ENCODE results near the gene RNF44. TPM values are rescaled to one million over a fixed set of nuclear protein-coding genes. Genes with fewer than 3 reads are reported as not detected.

Gene RNF44
- total RNA-seq, 1 experiment from 2014 or later, result 172 TPM

DNA sequence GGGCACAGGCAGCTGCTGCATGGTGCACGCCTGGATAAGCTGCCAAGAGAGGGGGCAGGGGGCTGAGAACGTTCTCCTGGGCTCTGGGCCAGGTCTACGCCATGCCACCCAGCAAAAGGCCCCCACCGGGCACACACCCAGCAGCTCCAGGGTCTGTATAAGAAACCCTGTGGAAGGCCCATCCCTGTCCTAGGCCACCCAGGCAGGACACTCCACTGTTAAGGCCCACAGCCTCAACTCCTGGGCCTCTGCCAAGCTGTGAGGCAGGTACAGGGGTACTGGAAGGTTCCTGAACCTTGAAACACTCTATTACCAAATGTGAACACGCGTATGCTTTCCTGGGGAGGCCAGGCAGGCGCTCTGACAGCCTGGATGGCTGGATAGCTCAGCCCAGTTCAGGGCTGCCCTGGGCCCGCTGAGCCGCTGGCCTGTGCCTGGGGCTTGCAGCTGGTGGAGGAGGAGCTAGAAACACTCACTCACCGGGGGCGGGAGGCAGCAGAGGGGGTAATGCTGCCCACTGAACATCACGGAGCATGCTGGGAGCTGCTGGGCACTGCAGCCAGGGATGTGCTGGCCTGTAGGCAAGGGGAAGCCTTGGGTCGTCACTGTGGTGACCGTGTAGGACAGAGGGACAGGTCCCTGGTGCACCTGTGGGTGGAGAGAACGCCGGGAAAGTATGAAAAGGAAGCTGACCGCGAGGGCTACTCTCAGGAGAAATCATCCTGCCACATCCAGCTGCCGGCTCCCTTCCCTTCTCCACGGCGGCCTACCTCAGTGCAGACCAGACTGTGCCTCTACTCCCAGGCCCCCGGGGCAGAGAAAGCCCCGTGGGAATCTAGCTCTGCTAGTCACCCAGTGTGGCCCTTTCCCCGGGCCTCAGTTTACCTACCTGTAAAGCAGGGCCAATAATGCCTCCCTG is 6.0 kb downstream of the RNF44 start:
- H4K91ac ChIP-seq (ENCODE audit: insufficient read length, low read depth, low read length), result no peak overlapping the region
- no peak overlapping the region for H2AK5ac ChIP-seq (ENCODE audit: insufficient read length, low read length)
- no peak overlapping the region for H2BK20ac ChIP-seq (ENCODE audit: low read depth, low read length, poor library complexity, severe bottlenecking)
- no peak overlapping the region for H3K27ac ChIP-seq (ENCODE audit: insufficient read length, low read depth, low read length)
- H2AFZ ChIP-seq (ENCODE audit: low read length), result no peak overlapping the region
- no peaks in the 10 kb centered on the region for H4K20me1 ChIP-seq (ENCODE audit: control insufficient read depth, insufficient read depth, insufficient read length)
- H3K27me3 ChIP-seq (ENCODE audit: insufficient read depth, low read length), result no peaks in the 10 kb centered on the region
- peaks cover 25 to 27% of the 10 kb centered on the region in 2 experiments for H3K4me1 Mint-ChIP-seq
- H3K27ac Mint-ChIP-seq, result 0 out of 7 replicates have a peak overlapping the region, but pooled peaks of 1 of the 3 experiments have one; percentile 47
- H3T11ph ChIP-seq (ENCODE audit: low read length), result no peak overlapping the region
- TF ChIP-seq, protein P1, sequence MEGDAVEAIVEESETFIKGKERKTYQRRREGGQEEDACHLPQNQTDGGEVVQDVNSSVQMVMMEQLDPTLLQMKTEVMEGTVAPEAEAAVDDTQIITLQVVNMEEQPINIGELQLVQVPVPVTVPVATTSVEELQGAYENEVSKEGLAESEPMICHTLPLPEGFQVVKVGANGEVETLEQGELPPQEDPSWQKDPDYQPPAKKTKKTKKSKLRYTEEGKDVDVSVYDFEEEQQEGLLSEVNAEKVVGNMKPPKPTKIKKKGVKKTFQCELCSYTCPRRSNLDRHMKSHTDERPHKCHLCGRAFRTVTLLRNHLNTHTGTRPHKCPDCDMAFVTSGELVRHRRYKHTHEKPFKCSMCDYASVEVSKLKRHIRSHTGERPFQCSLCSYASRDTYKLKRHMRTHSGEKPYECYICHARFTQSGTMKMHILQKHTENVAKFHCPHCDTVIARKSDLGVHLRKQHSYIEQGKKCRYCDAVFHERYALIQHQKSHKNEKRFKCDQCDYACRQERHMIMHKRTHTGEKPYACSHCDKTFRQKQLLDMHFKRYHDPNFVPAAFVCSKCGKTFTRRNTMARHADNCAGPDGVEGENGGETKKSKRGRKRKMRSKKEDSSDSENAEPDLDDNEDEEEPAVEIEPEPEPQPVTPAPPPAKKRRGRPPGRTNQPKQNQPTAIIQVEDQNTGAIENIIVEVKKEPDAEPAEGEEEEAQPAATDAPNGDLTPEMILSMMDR (conservative IDR thresholded peaks at IDR 0.05), result no peak
- no peak overlapping the region for H2BK12ac ChIP-seq (ENCODE audit: insufficient read length, low read depth, low read length)
- H3K79me1 ChIP-seq (ENCODE audit: insufficient read depth, low read depth, low read length, poor library complexity, severe bottlenecking), result peaks cover 3% of the 10 kb centered on the region
- DNase-seq, result no peak
- H3K9me3 Mint-ChIP-seq, result no peaks in the 10 kb centered on the region
- no peak overlapping the region for H4K8ac ChIP-seq (replicated peaks; ENCODE audit: insufficient read length, low read depth, low read length)
- H3K4me1 ChIP-seq (ENCODE audit: insufficient read depth, low read length), result no peaks in the 10 kb centered on the region; the same call in 1 of the 2 replicates
- no peak overlapping the region for H3K23ac ChIP-seq (ENCODE audit: insufficient read length, low read depth, low read length)
- no peaks in the 10 kb centered on the region for H3K27me3 Mint-ChIP-seq (ENCODE audit: low read depth)
- no peak overlapping the region for H3K9ac ChIP-seq (ENCODE audit: extremely low read depth, insufficient read length, low read length)
- H3K4me2 ChIP-seq (ENCODE audit: insufficient read depth, insufficient read length, low read length), result no peak overlapping the region
- H4K5ac ChIP-seq (ENCODE audit: insufficient read length, low read depth, low read length), result no peak overlapping the region
- H2BK15ac ChIP-seq (ENCODE audit: low read depth, low read length), result no peak overlapping the region
- H3K4me3 Mint-ChIP-seq, result no peak overlapping the region
- WGBS (ENCODE audit: extremely low coverage, insufficient read length, low lambda C conversion rate), result no CpG with 5 or more reads among the region's 24 CpGs
- no peak overlapping the region for H2BK5ac ChIP-seq (ENCODE audit: insufficient read length, low read length)
- peaks cover 37% of the 10 kb centered on the region for H3K79me2 ChIP-seq (ENCODE audit: insufficient read depth, low read length)
- no peak overlapping the region for H3K14ac ChIP-seq (ENCODE audit: insufficient read depth, low read length)
- H3K4ac ChIP-seq (ENCODE audit: low read depth, low read length), result no peak overlapping the region
- H2BK120ac ChIP-seq (ENCODE audit: low read depth, low read length, poor library complexity, severe bottlenecking), result no peak overlapping the region
- peaks cover 30 to 75% (median 72%) of the 10 kb centered on the region in 3 experiments for H3K36me3 Mint-ChIP-seq (ENCODE audit: insufficient read depth in 1 of 3, low read depth in 3 of 3)
- no peak overlapping the region for H3K56ac ChIP-seq (ENCODE audit: insufficient read length, low read depth, low read length)
- no peaks in the 10 kb centered on the region for H3K9me3 ChIP-seq (ENCODE audit: control insufficient read depth, low read depth, low read length)
- H3K18ac ChIP-seq (ENCODE audit: insufficient read length, low read depth, low read length), result no peak overlapping the region
- H3K23me2 ChIP-seq (ENCODE audit: insufficient read length, low read depth, low read length, poor library complexity, severe bottlenecking), result peaks cover 8% of the 10 kb centered on the region

Data from H9 (cell line).